ENCODE data around the gene GRN. TPM values are rescaled to one million over a fixed set of nuclear protein-coding genes. Genes with fewer than 3 reads are reported as not detected.

GRN gene
- total and polyA plus RNA-seq, 2 of the 13 experiments (the other 11 are each of a cell fraction or from before 2014, with no cell fraction given): 86.6 to 143 TPM

DNA sequence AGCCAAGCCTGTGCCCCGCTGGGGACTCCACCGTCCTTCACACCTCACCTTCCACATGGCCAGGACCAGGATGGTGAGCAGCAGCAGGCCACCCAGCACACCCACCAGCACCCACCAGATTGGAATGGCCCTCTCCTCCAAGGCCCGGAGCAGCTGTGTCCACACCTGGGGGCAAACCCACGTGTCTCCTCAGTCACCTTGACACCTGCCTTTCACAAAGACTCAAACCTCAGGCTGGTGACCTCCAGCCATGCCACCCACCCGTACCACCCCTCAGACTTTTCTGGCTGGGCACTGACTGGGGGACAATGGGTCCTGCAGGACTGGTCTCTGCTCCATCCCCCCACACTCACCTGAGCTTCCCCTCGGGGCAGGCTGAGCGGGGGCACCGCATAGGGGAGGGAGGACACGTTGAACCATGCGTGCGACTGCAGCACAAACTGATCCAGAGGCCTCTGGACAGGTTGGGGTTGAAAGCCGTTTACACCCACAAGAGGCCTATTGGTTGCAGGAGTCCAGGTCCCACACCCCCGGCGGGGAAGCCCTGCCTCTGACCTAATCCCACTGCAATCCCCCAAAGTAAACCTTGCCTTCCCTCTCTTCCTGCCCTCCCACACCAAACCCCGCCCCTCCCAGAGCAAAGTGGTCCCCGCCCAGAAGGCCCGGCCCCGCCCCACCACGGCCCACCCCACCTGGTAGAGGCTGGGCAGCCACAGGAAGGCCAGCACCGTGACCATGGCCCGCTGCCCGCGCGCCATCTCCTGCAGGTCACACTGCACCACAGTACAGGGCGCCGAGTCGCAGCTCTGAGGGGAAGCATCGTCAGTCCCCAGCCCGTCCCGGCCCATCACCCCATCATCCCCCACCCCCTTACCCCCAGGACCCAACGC is 29.4 kb downstream of the GRN start (continued):
- TF ChIP-seq ZNF552 (CRISPR knock-in tag; IDR thresholded peaks at IDR 0.05; ENCODE audit: borderline replicate concordance) (no peak), PRMT3 (CRISPR knock-in tag; IDR thresholded peaks at IDR 0.05; ENCODE audit: borderline replicate concordance, low read depth) (no peak), DPF2 (CRISPR knock-in tag; IDR thresholded peaks at IDR 0.05; ENCODE audit: borderline replicate concordance, low read depth) (no peak), ZFX (CRISPR knock-in tag; IDR thresholded peaks at IDR 0.05; ENCODE audit: low read depth) (peak; percentile 79), ZKSCAN1 (IDR thresholded peaks at IDR 0.05; ENCODE audit: low read length) (no peak), FOSL1 (CRISPR knock-in tag; IDR thresholded peaks at IDR 0.05; ENCODE audit: borderline replicate concordance) (no peak), IRX3 (CRISPR knock-in tag; IDR thresholded peaks at IDR 0.05; ENCODE audit: borderline replicate concordance, low read depth) (no peak), MTA3 (CRISPR knock-in tag; IDR thresholded peaks at IDR 0.05) (no peak), KDM2A (CRISPR knock-in tag; IDR thresholded peaks at IDR 0.05; ENCODE audit: borderline replicate concordance, low read depth) (0 out of 2 replicates have a peak, but pooled peaks have one; percentile 11), RNF2 (conservative IDR thresholded peaks at IDR 0.05; ENCODE audit: low read depth) (0 out of 2 replicates have a peak, but pooled peaks have one; percentile 33), FOXK1 (CRISPR knock-in tag; IDR thresholded peaks at IDR 0.05; ENCODE audit: borderline replicate concordance, low read depth) (peak; percentile 22; the same call in 1 of the 2 replicates), ZNF256 (CRISPR knock-in tag; conservative IDR thresholded peaks at IDR 0.05) (no peak), MZF1 (CRISPR knock-in tag; IDR thresholded peaks at IDR 0.05; ENCODE audit: borderline replicate concordance) (no peak), HNF4G (IDR thresholded peaks at IDR 0.05; ENCODE audit: borderline replicate concordance, low read depth, low read length) (no peak), HNF4G (CRISPR knock-in tag; IDR thresholded peaks at IDR 0.05; ENCODE audit: borderline replicate concordance, low read depth) (no peak), ZSCAN12 (CRISPR knock-in tag; IDR thresholded peaks at IDR 0.05) (no peak), ZFY (CRISPR knock-in tag; IDR thresholded peaks at IDR 0.05) (no peak; the same call in 1 of the 2 replicates), ZNF589 (CRISPR knock-in tag; conservative IDR thresholded peaks at IDR 0.05) (no peak)
